Activated naive CD4-positive, alpha-beta T cell treated with anti-CD3 and anti-CD28 coated beads for 36 hours (primary cell): ENCODE measurements around the gene BCL2L2. TPM values are rescaled to one million over a fixed set of nuclear protein-coding genes. Genes with fewer than 3 reads are reported as not detected.
"Not testable (repeated sequence)": the region's sequence is repeated elsewhere in the genome, so short reads cannot be mapped to it uniquely, and the experiment has no call there.

Experiments used
- CTCF ChIA-PET: fragments of 350-600 bp; sonication (Branson Sonifier 250); formaldehyde crosslinking; loops from one replicate; lab custom pipeline; 2021; ENCODE audit warnings: antibody characterized with exemption; lab: Charles Lee
- DNase-seq: peaks from one replicate; pipeline ENCODE4 v3.0.0-alpha.2; 2020
- H3K27ac Mint-ChIP-seq: one replicate; pipeline ENCODE4 v1.8.0; 2021; ENCODE audit warnings: mild to moderate bottlenecking, mixed read lengths
- H3K27me3 Mint-ChIP-seq: one replicate; pipeline ENCODE4 v1.8.0; 2021; ENCODE audit warnings: low read depth, mixed read lengths
- H3K36me3 Mint-ChIP-seq: one replicate; pipeline ENCODE4 v1.8.0; 2021; ENCODE audit warnings: low read depth, mixed read lengths
- H3K4me1 Mint-ChIP-seq: one replicate; pipeline ENCODE4 v1.8.0; 2021; ENCODE audit warnings: low read depth, mixed read lengths
- H3K4me3 Mint-ChIP-seq: one replicate; pipeline ENCODE4 v1.8.0; 2021; ENCODE audit warnings: mild to moderate bottlenecking, moderate library complexity, mixed read lengths
- H3K9me3 Mint-ChIP-seq: one replicate; pipeline ENCODE4 v1.8.0; 2021; ENCODE audit warnings: mixed read lengths
- intact Hi-C: fragments of 100-400 bp; cut with micrococcal nuclease; formaldehyde crosslinking; loops from one replicate; pipeline ENCODE4 v1.15.1; 2023
- total RNA-seq, 2 experiments: library from RNA; stranded (reverse); gene quantifications; one replicate each; pipeline ENCODE4 v1.2.3, GENCODE V29; 2021

BCL2L2 gene
- total RNA-seq, 2 experiments from 2014 or later: 0.60 to 1.5 TPM

DNA sequence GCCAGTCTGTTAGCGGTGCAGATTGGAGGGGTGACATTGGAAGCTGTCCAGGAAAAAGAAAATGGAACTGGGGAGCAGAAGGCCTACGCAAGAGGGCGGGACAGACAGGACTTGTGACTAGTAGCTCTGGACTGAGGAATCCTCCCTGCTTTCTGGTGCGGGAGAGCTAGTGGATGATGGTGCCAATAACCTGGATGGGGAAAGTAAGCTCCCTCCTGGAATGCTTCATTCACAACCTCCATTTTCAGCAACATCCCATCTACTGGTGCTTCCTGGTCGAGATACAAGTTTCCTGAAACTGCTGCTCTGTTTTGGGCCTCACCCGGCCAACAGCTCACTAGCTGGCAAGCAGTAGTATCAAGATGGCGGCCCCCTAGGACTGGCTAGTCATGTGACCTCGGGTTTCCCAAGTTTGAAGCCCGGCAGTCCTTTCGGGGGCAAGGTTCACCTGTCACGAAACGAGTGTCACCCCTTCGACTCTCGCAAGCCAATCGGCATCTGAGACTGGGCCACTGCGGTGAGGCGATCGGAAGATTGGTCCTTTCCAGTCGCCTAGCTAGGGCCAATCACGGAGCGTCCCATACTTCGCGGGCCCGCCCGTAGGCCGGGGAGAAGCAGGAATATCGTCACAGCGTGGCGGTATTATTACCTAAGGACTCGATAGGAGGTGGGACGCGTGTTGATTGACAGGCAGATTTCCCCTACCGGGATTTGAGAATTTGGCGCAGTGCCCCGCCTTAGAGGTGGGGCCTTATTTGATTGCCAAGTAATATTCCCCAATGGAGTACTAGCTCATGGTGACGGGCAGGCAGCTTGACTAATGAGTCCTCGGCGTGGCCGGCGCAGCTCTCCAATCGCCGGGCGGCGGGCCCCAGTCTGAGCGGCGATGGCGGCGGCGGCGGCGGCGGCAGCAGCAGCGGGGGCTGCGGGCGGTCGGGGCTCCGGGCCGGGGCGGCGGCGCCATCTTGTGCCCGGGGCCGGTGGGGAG lies 14.2 kb downstream of the BCL2L2 start, which contains the start of gene PABPN1:
Gene PABPN1, plus strand, starts transcription at position 874 of the 988 bp plus-strand sequence. Its CDS starts 13 bp downstream, at position 887.
- Mint-ChIP-seq H3K4me1 (peaks cover 18% of the 10 kb centered on the region), H3K4me3 (peak within 1 kb of the TSS; percentile 94), H3K36me3 (peaks cover 31% of the 10 kb centered on the region), H3K27me3 (no peaks in the 10 kb centered on the region), H3K9me3 (no peaks in the 10 kb centered on the region), H3K27ac (peak within 1 kb of the TSS; percentile 96)
- intact Hi-C loops: loop anchor here (1.0 to 2.0 kb wide), 19 partner anchors 20 to 950 kb away; partner anchors contain the start of genes ACIN1, AP1G2, C14orf119 and EMC9
- DNase-seq: peak; percentile 99
- CTCF ChIA-PET: interaction anchor here (0.6 to 4.9 kb wide), 15 partner anchors 15 to 262 kb away, joined by 3 to 66 read pairs (median 3); partner anchors contain the start of genes BCL2L2 and PPP1R3E

DNA sequence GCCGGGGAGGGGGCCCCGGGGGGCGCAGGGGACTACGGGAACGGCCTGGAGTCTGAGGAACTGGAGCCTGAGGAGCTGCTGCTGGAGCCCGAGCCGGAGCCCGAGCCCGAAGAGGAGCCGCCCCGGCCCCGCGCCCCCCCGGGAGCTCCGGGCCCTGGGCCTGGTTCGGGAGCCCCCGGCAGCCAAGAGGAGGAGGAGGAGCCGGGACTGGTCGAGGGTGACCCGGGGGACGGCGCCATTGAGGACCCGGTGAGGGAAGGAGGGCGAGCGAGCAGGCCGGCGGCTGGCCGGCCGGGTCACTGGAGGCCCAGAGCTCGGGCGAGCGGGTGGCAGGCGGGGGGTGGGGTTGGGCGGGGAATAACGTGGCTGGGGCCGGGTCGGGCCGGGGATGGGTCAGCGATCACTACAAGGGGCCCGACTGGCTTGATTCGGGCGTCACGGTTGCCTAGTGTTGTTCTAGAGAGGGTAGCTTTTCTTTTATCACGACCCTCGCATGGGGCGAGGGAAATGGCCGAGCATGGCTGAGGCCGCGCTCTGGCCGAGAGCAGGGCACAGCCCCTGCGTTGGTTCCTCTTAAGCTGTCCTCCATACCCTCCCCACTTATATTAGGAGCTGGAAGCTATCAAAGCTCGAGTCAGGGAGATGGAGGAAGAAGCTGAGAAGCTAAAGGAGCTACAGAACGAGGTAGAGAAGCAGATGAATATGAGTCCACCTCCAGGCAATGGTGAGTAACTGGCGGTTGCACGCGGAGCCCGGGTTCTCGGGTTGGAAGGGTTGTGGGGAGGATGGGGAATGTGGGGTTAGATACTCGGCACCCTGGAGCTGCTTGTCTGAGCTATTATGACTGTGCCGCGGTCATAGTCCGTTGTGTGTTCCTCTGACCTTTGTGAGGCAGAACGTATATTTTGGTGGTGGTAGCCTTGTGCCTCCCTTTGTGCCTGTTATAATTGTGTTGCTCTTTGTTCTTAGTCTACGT lies 15.2 kb downstream of the BCL2L2 start:
- Mint-ChIP-seq H3K4me3 (peak overlapping the region; percentile 83), H3K36me3 (peaks cover 35% of the 10 kb centered on the region), H3K9me3 (no peaks in the 10 kb centered on the region), H3K27ac (peak overlapping the region; percentile 88), H3K27me3 (no peaks in the 10 kb centered on the region), H3K4me1 (peaks cover 18% of the 10 kb centered on the region)
- intact Hi-C loops: loop anchor here (1.0 to 2.0 kb wide), 19 partner anchors 21 to 949 kb away; partner anchors contain the start of genes ACIN1, AP1G2, C14orf119 and EMC9
- peak; percentile 76 for DNase-seq
- CTCF ChIA-PET: interaction anchor here (0.6 to 4.9 kb wide), 18 partner anchors 10 to 263 kb away, joined by 3 to 66 read pairs (median 3); partner anchors contain the start of genes BCL2L2 and PPP1R3E

GRCh38 chr14:23322568-23323517 lies 16.2 kb downstream of the BCL2L2 start:
- H3K36me3 Mint-ChIP-seq: peaks cover 35% of the 10 kb centered on the region
- DNase-seq: no peak
- peak overlapping the region; percentile 88 for H3K27ac Mint-ChIP-seq
- H3K9me3 Mint-ChIP-seq: no peaks in the 10 kb centered on the region
- peak overlapping the region; percentile 83 for H3K4me3 Mint-ChIP-seq
- H3K4me1 Mint-ChIP-seq: peaks cover 18% of the 10 kb centered on the region
- intact Hi-C loops: loop anchor here (1.0 kb wide), 1 partner anchor 29 kb away; the partner anchor contains the start of gene SLC22A17
- H3K27me3 Mint-ChIP-seq: no peaks in the 10 kb centered on the region
- CTCF ChIA-PET: interaction anchor here (1.0 to 4.9 kb wide), 10 partner anchors 16 to 254 kb away, joined by 3 to 66 read pairs (median 7); partner anchors contain the start of genes BCL2L2 and PPP1R3E

GRCh38 chr14:23323838-23324454 lies 17.3 kb downstream of the BCL2L2 start:
- Mint-ChIP-seq H3K9me3 (no peaks in the 10 kb centered on the region), H3K4me1 (peaks cover 20% of the 10 kb centered on the region), H3K4me3 (peak overlapping the region; percentile 6), H3K27me3 (no peaks in the 10 kb centered on the region), H3K27ac (no peak overlapping the region), H3K36me3 (peaks cover 35% of the 10 kb centered on the region)
- no peak for DNase-seq
- intact Hi-C loops: no loop called here
- CTCF ChIA-PET: interaction anchor here (0.8 to 4.5 kb wide), 3 partner anchors 29 to 144 kb away, joined by 3 to 30 read pairs (median 3); partner anchors contain the start of gene SLC22A17

GRCh38 chr14:23324455-23324846 lies 17.8 kb downstream of the BCL2L2 start:
- H3K4me3 Mint-ChIP-seq: peak overlapping the region; percentile 6
- H3K9me3 Mint-ChIP-seq: no peaks in the 10 kb centered on the region
- H3K27ac Mint-ChIP-seq: no peak overlapping the region
- intact Hi-C loops: no loop called here
- CTCF ChIA-PET: interaction anchor here (0.8 to 4.5 kb wide), 3 partner anchors 28 to 144 kb away, joined by 3 to 30 read pairs (median 3); partner anchors contain the start of gene SLC22A17
- H3K27me3 Mint-ChIP-seq: no peaks in the 10 kb centered on the region
- peaks cover 20% of the 10 kb centered on the region for H3K4me1 Mint-ChIP-seq
- no peak for DNase-seq
- peaks cover 35% of the 10 kb centered on the region for H3K36me3 Mint-ChIP-seq

GRCh38 chr14:23324993-23325392 lies 18.4 kb downstream of the BCL2L2 start:
- DNase-seq: no peak
- Mint-ChIP-seq H3K4me3 (no peak overlapping the region), H3K36me3 (peaks cover 35% of the 10 kb centered on the region), H3K27ac (no peak overlapping the region), H3K9me3 (no peaks in the 10 kb centered on the region), H3K4me1 (peaks cover 15% of the 10 kb centered on the region), H3K27me3 (no peaks in the 10 kb centered on the region)
- intact Hi-C loops: no loop called here
- CTCF ChIA-PET: interaction anchor here (0.6 to 4.5 kb wide), 5 partner anchors 22 to 143 kb away, joined by 3 to 30 read pairs (median 3); partner anchors contain the start of genes PPP1R3E and SLC22A17

GRCh38 chr14:23325746-23326145 lies 19.1 kb downstream of the BCL2L2 start:
- not testable (repeated sequence) for H3K27ac Mint-ChIP-seq, H3K9me3 Mint-ChIP-seq

GRCh38 chr14:23326491-23327332 lies 20.1 kb downstream of the BCL2L2 start:
- intact Hi-C loops: no loop called here
- Mint-ChIP-seq H3K4me3 (no peak overlapping the region), H3K27me3 (no peaks in the 10 kb centered on the region), H3K9me3 (no peaks in the 10 kb centered on the region), H3K27ac (no peak overlapping the region), H3K4me1 (peaks cover 14% of the 10 kb centered on the region), H3K36me3 (peaks cover 35% of the 10 kb centered on the region)
- CTCF ChIA-PET: interaction anchor here (0.6 to 5.9 kb wide), 27 partner anchors 8 to 250 kb away, joined by 3 to 76 read pairs (median 4); partner anchors contain the start of genes CMTM5 and PPP1R3E
- DNase-seq: no peak

More at GRCh38 chr14:23325746-23326145, 19.1 kb downstream of the BCL2L2 start:
- intact Hi-C loops, DNase-seq, H3K4me3 Mint-ChIP-seq, H3K27me3 Mint-ChIP-seq: not testable (repeated sequence)
- peaks cover 14% of the 10 kb centered on the region for H3K4me1 Mint-ChIP-seq
- CTCF ChIA-PET: interaction anchor here (0.7 to 5.9 kb wide), 10 partner anchors 10 to 237 kb away, joined by 3 to 76 read pairs (median 4); partner anchors contain the start of gene CMTM5
- H3K36me3 Mint-ChIP-seq: peaks cover 35% of the 10 kb centered on the region

DNA sequence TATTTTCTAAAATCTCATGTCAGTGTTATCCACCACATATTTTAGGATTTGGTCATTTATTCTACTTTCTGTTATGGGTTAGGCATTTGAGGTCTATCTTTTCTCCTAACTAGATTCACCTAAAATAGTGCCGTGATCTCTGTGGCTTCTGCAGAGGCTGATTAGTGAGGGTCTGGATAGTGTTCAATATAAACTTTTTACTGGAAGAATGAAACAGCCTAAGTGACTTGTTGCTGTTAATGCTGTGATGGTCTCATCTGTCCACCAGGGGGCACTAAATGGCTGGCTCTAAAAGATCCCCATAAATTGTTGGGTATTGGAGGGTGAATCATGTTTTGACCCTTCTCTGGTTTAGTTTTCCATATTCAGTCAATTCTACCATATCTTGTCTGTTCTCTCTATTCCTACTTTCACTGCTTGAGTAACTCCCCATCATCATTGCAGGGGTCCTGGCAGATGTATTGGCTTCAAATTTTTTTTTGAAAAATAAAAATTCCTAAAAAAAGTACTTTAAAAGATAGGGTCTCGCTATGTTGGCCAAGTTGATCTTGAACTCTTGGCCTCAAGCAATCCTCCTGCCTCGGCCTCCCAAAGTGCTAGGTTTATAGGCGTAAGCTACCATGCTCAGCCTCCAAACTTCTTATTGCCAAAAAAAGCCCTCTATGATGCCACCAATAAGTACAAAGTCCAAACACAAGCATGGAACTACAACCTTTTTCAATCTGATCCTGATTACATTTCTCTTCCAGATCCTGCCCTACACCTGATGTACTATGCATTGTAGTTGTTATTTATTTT lies 21.5 kb downstream of the BCL2L2 start:
- H3K4me1 Mint-ChIP-seq: peaks cover 6% of the 10 kb centered on the region
- DNase-seq: peak; percentile 85
- CTCF ChIA-PET: interaction anchor here (0.6 to 5.9 kb wide), 7 partner anchors 10 to 235 kb away, joined by 3 to 76 read pairs (median 5); partner anchors contain the start of genes CMTM5 and PPP1R3E
- intact Hi-C loops: loop anchor here (1.0 to 2.0 kb wide), 5 partner anchors 25 to 231 kb away; partner anchors contain the start of genes NGDN and SLC22A17
- no peaks in the 10 kb centered on the region for H3K9me3 Mint-ChIP-seq
- H3K27ac Mint-ChIP-seq: no peak overlapping the region
- H3K27me3 Mint-ChIP-seq: no peaks in the 10 kb centered on the region
- H3K36me3 Mint-ChIP-seq: peaks cover 21% of the 10 kb centered on the region
- no peak overlapping the region for H3K4me3 Mint-ChIP-seq
